IPS-15b (cell line): ENCODE data around the gene ITGB1BP2.
"Not testable (repeated sequence)": the region's sequence is repeated elsewhere in the genome, so short reads cannot be mapped to it uniquely, and the experiment has no call there.

Experiments used
- H3K27me3 ChIP-seq: one replicate; pipeline ENCODE4 v1.6.1; 2013; ENCODE audit warnings: low read length; ENCODE audit not compliant: control insufficient read depth, insufficient read depth
- H3K36me3 ChIP-seq: one replicate; pipeline ENCODE4 v1.6.1; 2013; ENCODE audit warnings: low read length; ENCODE audit not compliant: control insufficient read depth, insufficient read depth
- H3K4me1 ChIP-seq: one replicate; pipeline ENCODE4 v1.6.1; 2013; ENCODE audit warnings: mild to moderate bottlenecking, low read length; ENCODE audit not compliant: control insufficient read depth, insufficient read depth
- H3K4me3 ChIP-seq: one replicate; pipeline ENCODE4 v1.5.1; 2013; ENCODE audit warnings: low read depth, low read length
- H3K9ac ChIP-seq: one replicate; pipeline ENCODE4 v1.6.1; 2013; ENCODE audit warnings: low read depth, mild to moderate bottlenecking, low read length
- H3K9me3 ChIP-seq: one replicate; pipeline ENCODE4 v1.6.1; 2013; ENCODE audit warnings: mild to moderate bottlenecking, low read length; ENCODE audit not compliant: control insufficient read depth, insufficient read depth

ITGB1BP2 gene

DNA sequence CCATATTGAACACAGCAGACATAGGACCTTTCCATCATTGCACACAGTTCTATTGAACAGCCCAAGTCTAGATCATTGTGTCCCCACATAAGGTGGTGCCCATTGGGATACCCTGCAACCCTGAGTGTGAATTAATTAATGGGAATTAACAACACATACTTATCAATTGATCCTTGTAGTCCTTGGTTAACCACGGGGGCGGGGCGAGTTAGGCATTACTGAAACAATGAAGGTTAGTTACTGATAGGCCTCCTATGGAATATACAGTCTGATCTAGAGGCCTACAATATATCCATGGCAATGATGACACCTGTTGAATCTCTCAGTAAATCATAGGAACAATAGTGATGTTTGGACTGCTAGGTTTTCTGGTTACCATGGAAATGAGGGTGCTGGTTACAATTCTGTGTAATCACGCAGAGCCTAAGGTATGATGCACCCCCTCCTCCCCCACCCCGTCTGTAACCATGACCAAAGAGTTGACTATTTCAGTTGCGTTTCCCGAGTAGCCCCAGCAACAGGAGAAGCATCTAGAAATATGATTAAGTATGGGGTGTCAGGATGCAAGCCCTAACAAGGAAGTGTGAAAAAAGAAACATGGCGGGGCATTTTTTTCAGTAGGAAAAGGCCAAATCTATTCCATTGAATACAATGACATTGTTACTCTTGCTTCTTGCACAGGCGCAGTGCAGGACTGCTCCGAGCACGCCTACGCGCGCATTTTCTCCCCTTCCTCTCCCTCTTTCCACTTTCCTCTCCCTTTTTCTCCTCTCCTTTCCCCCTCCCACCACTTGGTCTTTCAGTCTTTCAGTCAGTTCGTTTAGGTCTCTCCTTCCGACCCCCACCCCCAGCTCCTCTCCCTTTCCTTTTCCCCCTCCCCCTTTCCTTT lies 18.8 kb upstream of the ITGB1BP2 start:
- Histone ChIP-seq H3K4me1 (no peaks in the 10 kb centered on the region), H3K27me3 (no peaks in the 10 kb centered on the region), H3K4me3 (peak overlapping the region; percentile 36), H3K9me3 (no peaks in the 10 kb centered on the region), H3K36me3 (no peaks in the 10 kb centered on the region), H3K9ac (peak overlapping the region; percentile 2)

DNA sequence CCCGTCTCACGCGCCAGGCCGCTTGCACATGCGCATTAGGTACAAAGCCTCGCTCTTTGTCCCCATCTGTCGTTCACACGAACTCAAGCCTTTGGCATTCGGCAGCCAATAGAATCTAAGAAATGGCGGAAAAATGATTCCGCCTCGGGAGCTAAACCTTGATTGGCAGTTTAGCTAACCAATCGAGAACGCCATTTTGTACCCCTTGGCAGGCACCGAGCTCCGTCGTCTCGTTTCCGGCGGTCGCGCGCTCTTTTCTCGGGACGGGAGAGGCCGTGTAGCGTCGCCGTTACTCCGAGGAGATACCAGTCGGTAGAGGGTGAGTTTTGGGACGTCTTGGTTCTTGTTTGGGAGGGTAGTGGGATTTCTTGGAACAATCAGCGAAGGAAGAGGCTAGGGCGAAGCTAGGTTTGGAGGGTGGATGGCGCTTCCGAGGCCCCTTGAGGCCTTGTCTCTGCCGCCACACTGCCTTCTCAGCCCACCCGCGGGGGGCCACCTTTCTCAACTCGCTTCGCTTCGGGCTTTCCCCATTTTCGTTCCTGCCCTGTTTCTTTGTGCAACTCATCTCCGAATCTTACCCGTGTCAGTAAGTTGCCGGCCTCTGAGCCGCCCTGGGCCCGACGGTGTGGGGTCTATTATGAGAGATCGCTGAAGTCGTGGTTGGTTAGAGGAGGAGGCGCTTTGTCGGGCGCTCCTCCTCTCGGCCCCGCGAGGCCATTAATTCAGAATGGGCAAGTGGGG lies 18.0 kb upstream of the ITGB1BP2 start, which contains the start of gene NONO:
Gene NONO, plus strand, starts transcription at position 233 of the 741 bp plus-strand sequence. CDS start 7,003 bp downstream, outside the sequence.
- Histone ChIP-seq H3K4me3 (peak within 1 kb of the TSS; percentile 74), H3K9ac (peak within 1 kb of the TSS; percentile 98), H3K36me3 (no peaks in the 10 kb centered on the region), H3K9me3 (no peaks in the 10 kb centered on the region), H3K4me1 (no peaks in the 10 kb centered on the region), H3K27me3 (no peaks in the 10 kb centered on the region)

DNA sequence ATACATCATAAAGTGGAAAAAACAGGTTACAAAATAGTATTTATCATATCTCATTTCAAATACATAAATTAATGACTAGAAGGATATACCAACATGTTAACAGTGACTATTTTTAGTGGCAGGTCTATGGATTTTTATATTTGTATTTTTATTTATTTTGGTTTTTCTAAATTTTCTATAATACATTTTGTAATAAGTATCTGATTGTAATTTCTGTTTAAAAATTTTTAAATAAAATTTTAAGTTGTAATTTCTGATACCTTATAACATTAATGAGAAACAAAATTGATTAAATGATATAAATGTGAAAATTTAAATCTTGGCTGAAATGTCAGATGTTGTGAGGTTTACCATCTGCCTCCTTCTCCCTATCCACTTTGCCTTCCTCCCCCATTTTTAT lies 15.6 kb upstream of the ITGB1BP2 start:
- peak overlapping the region; percentile 35 for H3K4me3 ChIP-seq
- no peak overlapping the region for H3K9ac ChIP-seq
- H3K27me3 ChIP-seq, result no peaks in the 10 kb centered on the region
- peaks cover 5% of the 10 kb centered on the region for H3K36me3 ChIP-seq
- no peaks in the 10 kb centered on the region for H3K9me3 ChIP-seq
- no peaks in the 10 kb centered on the region for H3K4me1 ChIP-seq

DNA sequence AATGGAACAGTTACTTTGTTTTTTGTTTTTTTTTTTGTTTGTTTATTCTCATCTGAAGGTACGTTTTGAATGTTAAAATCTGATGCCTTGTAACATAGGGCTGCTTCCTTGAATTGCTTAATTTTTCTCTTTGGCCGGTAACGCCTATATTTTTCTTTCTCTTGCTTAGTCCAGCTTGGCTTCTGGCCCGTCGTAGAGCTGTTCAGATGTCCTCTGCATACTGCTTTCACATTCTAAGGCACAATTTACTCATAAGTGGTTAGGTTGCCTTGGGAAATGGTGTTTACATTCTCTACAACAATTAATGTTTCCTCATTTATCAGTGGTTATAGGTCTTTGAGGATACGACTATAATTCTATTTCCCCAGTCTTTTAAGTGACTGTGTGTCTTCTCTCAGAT lies 10.2 kb upstream of the ITGB1BP2 start:
- Histone ChIP-seq H3K27me3 (no peaks in the 10 kb centered on the region), H3K36me3 (peaks cover 28% of the 10 kb centered on the region), H3K9ac (no peak overlapping the region), H3K4me3 (no peak overlapping the region), H3K4me1 (no peaks in the 10 kb centered on the region), H3K9me3 (no peaks in the 10 kb centered on the region)

DNA sequence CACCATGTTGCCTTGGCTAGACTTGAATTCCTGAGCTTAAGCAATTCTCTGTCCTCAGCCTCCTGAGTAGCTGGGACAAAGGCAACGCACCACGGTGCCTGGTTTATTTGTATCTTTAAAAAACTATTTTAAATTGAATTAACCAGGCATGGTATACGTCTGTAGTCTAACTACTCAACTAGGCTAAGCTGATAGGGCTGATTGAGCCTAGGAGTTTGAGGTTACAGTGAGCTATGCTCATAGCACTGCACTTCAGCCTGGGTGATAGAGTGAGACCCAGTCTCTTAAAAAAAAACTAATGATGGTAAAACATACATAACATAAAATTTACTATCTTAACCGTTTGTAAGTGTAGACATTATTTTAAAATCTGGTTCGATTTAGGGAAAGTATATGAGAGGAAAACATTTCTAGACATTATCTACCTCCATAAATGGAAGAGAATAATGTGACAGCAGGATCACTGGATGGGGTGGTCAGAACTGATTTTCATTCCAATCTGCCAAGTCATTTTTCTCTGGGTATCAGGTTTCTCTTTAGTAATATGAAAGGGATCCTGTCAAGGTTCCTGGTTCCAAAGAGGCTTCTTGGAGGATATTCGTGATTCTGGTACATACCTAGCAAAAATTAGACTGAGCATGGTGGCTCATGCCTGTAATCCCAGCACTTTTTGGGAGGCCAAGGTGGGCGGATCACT lies 8.7 kb upstream of the ITGB1BP2 start:
- no peaks in the 10 kb centered on the region for H3K4me1 ChIP-seq
- peaks cover 41% of the 10 kb centered on the region for H3K36me3 ChIP-seq
- H3K4me3 ChIP-seq, result no peak overlapping the region
- no peaks in the 10 kb centered on the region for H3K9me3 ChIP-seq
- no peaks in the 10 kb centered on the region for H3K27me3 ChIP-seq
- H3K9ac ChIP-seq, result no peak overlapping the region

DNA sequence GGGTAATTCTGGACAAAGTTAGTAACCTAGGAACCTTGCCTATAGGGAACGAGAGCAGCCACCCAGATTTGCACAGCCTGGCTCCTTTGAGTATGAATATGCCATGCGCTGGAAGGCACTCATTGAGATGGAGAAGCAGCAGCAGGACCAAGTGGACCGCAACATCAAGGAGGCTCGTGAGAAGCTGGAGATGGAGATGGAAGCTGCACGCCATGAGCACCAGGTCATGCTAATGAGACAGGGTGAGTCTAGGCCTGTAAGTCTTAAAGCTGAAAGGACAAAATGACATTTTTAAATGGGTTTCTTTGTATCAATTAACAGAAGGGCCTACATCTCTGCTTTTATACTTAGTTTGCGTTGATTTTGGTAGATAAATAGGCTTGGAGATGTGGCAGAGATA lies 4.7 kb upstream of the ITGB1BP2 start:
- H3K4me1 ChIP-seq, result peaks cover 2% of the 10 kb centered on the region
- H3K9ac ChIP-seq, result no peak overlapping the region
- no peaks in the 10 kb centered on the region for H3K27me3 ChIP-seq
- peaks cover 42% of the 10 kb centered on the region for H3K36me3 ChIP-seq
- peaks cover 4% of the 10 kb centered on the region for H3K9me3 ChIP-seq
- H3K4me3 ChIP-seq, result no peak overlapping the region

DNA sequence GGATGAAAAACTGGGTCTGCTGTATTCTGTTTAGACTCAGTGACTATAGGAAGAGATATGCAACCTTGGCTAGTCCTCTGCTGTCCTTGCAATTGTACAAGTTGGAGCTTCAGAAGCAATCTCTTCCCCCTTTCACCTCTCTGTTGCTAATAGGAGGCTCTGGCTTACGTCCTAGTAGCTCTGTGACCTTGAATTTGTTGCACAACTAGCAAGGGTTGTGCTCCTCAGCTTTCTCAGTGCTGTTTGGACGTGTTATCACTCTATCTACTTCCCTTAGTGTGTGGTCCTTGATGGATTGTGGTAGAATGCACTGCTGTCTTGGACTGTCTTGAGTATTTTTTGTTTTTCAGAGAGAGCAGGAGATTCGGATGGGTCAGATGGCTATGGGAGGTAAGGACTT lies 3.4 kb upstream of the ITGB1BP2 start:
- Histone ChIP-seq H3K9me3 (peaks cover 5% of the 10 kb centered on the region), H3K4me3 (no peak overlapping the region), H3K36me3 (peaks cover 48% of the 10 kb centered on the region), H3K9ac (no peak overlapping the region), H3K4me1 (peaks cover 2% of the 10 kb centered on the region), H3K27me3 (no peaks in the 10 kb centered on the region)

DNA sequence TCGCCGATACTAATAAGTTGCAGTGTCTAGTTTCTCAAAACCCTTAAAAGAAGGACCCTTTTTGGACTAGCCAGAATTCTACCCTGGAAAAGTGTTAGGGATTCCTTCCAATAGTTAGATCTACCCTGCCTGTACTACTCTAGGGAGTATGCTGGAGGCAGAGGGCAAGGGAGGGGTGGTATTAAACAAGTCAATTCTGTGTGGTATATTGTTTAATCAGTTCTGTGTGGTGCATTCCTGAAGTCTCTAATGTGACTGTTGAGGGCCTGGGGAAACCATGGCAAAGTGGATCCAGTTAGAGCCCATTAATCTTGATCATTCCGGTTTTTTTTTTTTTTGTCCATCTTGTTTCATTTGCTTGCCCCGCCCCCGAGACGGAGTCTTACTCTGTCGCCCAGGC lies 1.5 kb upstream of the ITGB1BP2 start:
- H3K27me3 ChIP-seq, H3K9me3 ChIP-seq, H3K9ac ChIP-seq, H3K4me1 ChIP-seq, H3K4me3 ChIP-seq: not testable (repeated sequence)
- peaks cover 39% of the 10 kb centered on the region for H3K36me3 ChIP-seq

DNA sequence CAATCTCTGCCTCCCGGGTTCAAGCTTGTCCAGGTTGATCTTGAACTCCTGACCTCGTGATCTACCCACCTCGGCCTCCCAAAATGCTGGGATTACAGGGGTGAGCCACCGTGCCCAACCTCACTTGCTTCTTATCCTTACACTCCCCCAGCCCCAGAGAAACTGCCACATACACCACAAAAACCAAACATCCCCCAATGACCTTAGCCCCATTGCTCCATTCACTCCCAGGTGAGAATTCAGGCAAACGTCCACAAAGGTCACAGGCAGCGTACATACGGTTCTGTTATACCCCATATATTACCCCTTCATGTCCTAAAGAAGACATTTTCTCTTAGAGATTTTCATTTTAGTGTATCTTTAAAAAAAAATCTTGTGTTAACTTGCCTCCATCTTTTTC lies 1.1 kb upstream of the ITGB1BP2 start:
- not testable (repeated sequence) for H3K9ac ChIP-seq, H3K4me1 ChIP-seq, H3K9me3 ChIP-seq, H3K27me3 ChIP-seq, H3K4me3 ChIP-seq
- peaks cover 39% of the 10 kb centered on the region for H3K36me3 ChIP-seq

DNA sequence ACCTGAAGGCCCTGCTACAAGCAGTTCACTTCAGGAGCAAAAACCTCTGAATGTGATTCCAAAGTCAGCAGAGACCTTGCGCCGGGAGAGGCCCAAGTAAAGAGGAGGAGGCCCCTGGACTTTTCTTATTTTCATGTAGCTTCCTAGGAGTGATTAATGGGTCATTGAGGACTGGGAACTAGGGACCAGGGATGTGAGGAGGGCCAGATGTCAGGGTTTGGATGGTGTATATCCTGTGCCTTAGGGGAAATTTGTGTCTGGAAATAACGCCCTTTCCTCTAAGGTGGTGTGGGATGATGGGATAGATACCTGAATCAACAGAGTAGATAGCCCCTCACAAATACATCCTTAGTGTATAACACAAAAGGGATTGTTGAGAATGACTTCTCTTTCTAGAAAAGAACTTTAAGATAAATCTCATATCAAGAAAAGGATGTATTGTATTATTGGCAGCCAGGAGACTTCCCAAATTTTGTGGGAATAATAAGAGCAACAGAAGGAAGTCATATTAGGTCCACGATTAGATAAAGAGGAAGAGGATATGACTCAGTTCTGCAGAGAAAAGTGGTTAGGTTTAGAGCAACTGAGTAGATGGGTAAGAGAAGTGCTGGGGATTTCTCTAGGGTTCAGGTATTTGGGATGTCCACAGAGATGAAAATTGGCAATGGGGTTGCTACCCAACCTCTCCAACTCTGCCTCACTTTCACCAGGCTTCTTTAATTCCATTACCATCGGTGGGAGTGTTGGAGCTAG lies 1.1 kb downstream of the ITGB1BP2 start:
- H3K9ac ChIP-seq, result no peak overlapping the region
- H3K9me3 ChIP-seq, result peaks cover 5% of the 10 kb centered on the region
- peaks cover 2% of the 10 kb centered on the region for H3K4me1 ChIP-seq
- peaks cover 23% of the 10 kb centered on the region for H3K36me3 ChIP-seq
- no peaks in the 10 kb centered on the region for H3K27me3 ChIP-seq
- no peak overlapping the region for H3K4me3 ChIP-seq

DNA sequence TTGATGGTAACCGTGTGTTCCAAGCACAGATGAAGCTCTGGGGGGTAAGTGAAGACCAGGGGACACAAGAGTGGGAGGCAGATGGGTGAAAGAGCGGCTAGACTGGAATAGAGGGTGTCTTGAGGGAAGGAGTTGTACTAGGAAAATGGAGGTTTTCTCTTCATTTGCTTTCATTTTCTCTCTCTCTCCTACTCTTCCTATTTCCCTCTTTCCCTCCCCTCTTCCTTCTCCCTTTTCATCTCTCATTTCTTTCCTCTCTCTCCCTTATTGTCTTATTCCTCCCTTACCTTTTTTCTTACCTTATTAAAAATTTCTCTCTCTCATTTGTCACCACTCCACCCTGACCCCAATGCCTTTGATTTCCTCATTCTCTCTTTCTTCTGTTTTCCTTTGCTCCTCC lies 3.0 kb downstream of the ITGB1BP2 start:
- peaks cover 5% of the 10 kb centered on the region for H3K9me3 ChIP-seq
- no peak overlapping the region for H3K4me3 ChIP-seq
- no peaks in the 10 kb centered on the region for H3K27me3 ChIP-seq
- H3K36me3 ChIP-seq, result peaks cover 16% of the 10 kb centered on the region
- H3K9ac ChIP-seq, result no peak overlapping the region
- H3K4me1 ChIP-seq, result peaks cover 2% of the 10 kb centered on the region
